SHP77 treated with DMSO at 0.1 percent for 48 hours (cell line): ENCODE results near the gene SRP54.
A peak's percentile ranks its signal among the peaks of the same experiment; 100 is the strongest.
"Not testable (repeated sequence)": the region's sequence is repeated elsewhere in the genome, so short reads cannot be mapped to it uniquely, and the experiment has no call there.

Experiments used
- DNase-seq: peaks from one replicate; lab custom pipeline; 2025; lab: John Stamatoyannopoulos, UW

The SRP54 gene

GRCh38 chr14:34982421-34983147, at the start of gene SRP54:
TSS of gene SRP54 (plus strand) at chr14:34982992. CDS start at chr14:34996710, 13,718 bp downstream.
- peak; percentile 99 for DNase-seq

GRCh38 chr14:34933301-34933700, 49.5 kb upstream of the SRP54 start:
- no peak for DNase-seq

GRCh38 chr14:34935488-34935887, 47.3 kb upstream of the SRP54 start:
- DNase-seq = no peak

- DNase-seq = no peak
Observed at GRCh38 chr14:34937442-34937841, 45.4 kb upstream of the SRP54 start.

GRCh38 chr14:34937876-34938275, 44.9 kb upstream of the SRP54 start:
- DNase-seq = no peak

- no peak for DNase-seq
Observed at GRCh38 chr14:34943506-34943905, 39.3 kb upstream of the SRP54 start.

GRCh38 chr14:34944744-34945143, 38.0 kb upstream of the SRP54 start:
- no peak for DNase-seq

GRCh38 chr14:34946699-34947098, 36.1 kb upstream of the SRP54 start:
- no peak for DNase-seq

- DNase-seq = no peak
Observed at GRCh38 chr14:34951286-34951685, 31.5 kb upstream of the SRP54 start.

GRCh38 chr14:34956931-34957330, 25.9 kb upstream of the SRP54 start:
- DNase-seq = no peak

GRCh38 chr14:34957771-34958286, 25.0 kb upstream of the SRP54 start:
- DNase-seq = no peak

- not testable (repeated sequence) for DNase-seq
Observed at GRCh38 chr14:34962106-34962505, 20.7 kb upstream of the SRP54 start.

- no peak for DNase-seq
Observed at GRCh38 chr14:34964977-34965764, 17.6 kb upstream of the SRP54 start.

- DNase-seq = no peak
Observed at GRCh38 chr14:34965912-34966311, 16.9 kb upstream of the SRP54 start.

GRCh38 chr14:34966413-34966812, 16.4 kb upstream of the SRP54 start:
- DNase-seq = no peak

GRCh38 chr14:34970665-34971064, 12.1 kb upstream of the SRP54 start:
- no peak for DNase-seq

- DNase-seq = no peak
Observed at GRCh38 chr14:34971381-34971780, 11.4 kb upstream of the SRP54 start.

GRCh38 chr14:34971801-34972200, 11.0 kb upstream of the SRP54 start:
- no peak for DNase-seq

- no peak for DNase-seq
Observed at GRCh38 chr14:34978444-34978843, 4.3 kb upstream of the SRP54 start.

- DNase-seq = no peak
Observed at GRCh38 chr14:34980337-34980900, 2.4 kb upstream of the SRP54 start.

GRCh38 chr14:34981743-34982420, 910 bp upstream of the SRP54 start:
- DNase-seq = no peak

GRCh38 chr14:34983148-34983760, 462 bp downstream of the SRP54 start:
- DNase-seq = no peak
